ENCODE results near the gene ATXN1. TPM values are rescaled to one million over a fixed set of nuclear protein-coding genes. Genes with fewer than 3 reads are reported as not detected.

The ATXN1 gene
- total and polyA plus RNA-seq, 2 of the 8 experiments (the other 6 are each of a cell fraction or from before 2014, with no cell fraction given): 1.6 to 4.0 TPM

DNA sequence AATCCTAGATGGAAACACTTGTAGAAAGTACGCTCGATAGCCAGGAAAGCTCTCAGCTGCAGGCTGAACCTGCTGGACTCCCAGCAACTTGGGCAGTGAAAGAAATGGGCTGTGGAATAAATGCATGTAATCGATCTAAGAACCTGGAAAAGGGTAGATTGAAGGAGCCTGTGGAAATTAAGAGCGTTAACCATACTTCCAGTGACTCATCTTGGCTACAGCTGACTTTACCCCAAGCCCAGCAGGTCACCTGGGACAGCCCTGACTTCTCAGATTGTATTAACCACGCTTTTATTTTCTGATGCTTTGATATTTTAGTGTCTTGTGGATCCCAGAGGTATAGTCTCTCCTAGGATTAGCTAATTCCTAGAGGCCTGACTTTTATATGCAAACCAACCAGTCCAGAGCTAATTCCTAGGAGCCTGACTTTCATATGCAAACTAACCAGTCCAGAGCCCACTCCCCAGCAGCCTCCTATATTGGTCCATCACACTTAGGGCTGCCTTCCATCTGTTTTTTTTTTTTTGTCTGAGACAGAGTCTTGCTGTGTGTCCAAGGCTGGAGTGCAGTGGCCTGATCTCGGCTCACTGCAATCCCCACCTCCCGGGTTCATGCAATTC, 436.5 kb downstream of the ATXN1 start:
- Histone ChIP-seq H2BK12ac (ENCODE audit: low read depth, low read length) (no peak overlapping the region), H2AFZ (ENCODE audit: low read length) (no peak overlapping the region), H3K23ac (ENCODE audit: insufficient read length) (no peak overlapping the region), H3K79me2 (ENCODE audit: control insufficient read depth in 1 of 2, insufficient read depth in 2 of 2, low read length in 2 of 2) (no peaks in the 10 kb centered on the region), H3K9me3 (ENCODE audit: insufficient read depth in 2 of 2, low read depth in 1 of 2, low read length in 1 of 2) (no peaks in the 10 kb centered on the region; a peak in 1 of 4 replicates), H3K4me3 (ENCODE audit: extremely low read depth in 1 of 4, insufficient read depth in 2 of 4, low read depth in 3 of 4, low read length in 4 of 4) (no peak overlapping the region), H2BK20ac (ENCODE audit: low read length) (no peak overlapping the region), H3K4ac (replicated peaks; ENCODE audit: insufficient read length, low read depth, low read length) (no peak overlapping the region), H3K14ac (ENCODE audit: insufficient read length) (no peak overlapping the region), H2BK5ac (ENCODE audit: low read depth, low read length) (no peak overlapping the region), H3K23me2 (ENCODE audit: low read depth, low read length) (no peaks in the 10 kb centered on the region), H2BK15ac (ENCODE audit: low read length) (no peak overlapping the region), H3K4me1 (replicated peaks in 1 of 4; ENCODE audit: control insufficient read depth in 3 of 4, insufficient read depth in 4 of 4, low read length in 3 of 4) (peaks cover 6 to 14% (median 10%) of the 10 kb centered on the region in 4 experiments), H4K91ac (replicated peaks; ENCODE audit: insufficient read length, low read length) (no peak overlapping the region), H3K27me3 (replicated peaks in 1 of 4; ENCODE audit: control insufficient read depth in 3 of 4, extremely low read depth in 1 of 4, insufficient read depth in 3 of 4, low read length in 3 of 4) (no peaks in the 10 kb centered on the region), H3K27ac (ENCODE audit: low read depth, low read length) (no peak overlapping the region), H3K4me2 (ENCODE audit: insufficient read depth in 1 of 2, low read depth in 2 of 2, low read length in 2 of 2) (peak overlapping the region in 1 of 2 experiments; percentile 43; a peak in 1 of 4 replicates), H4K20me1 (replicated peaks in 1 of 2; ENCODE audit: control insufficient read depth in 1 of 2, insufficient read depth in 2 of 2, low read length in 2 of 2) (peaks cover 0 to 2% of the 10 kb centered on the region in 2 experiments), H4K8ac (ENCODE audit: extremely low read depth, insufficient read depth, low read length) (no peak overlapping the region), H3K79me1 (ENCODE audit: low read depth, low read length) (no peaks in the 10 kb centered on the region; the same call in 1 of the 2 replicates), H3K18ac (ENCODE audit: extremely low read depth, low read length) (no peak overlapping the region; the same call in 1 of the 2 replicates), H4K5ac (ENCODE audit: insufficient read length, low read depth, low read length) (no peak overlapping the region), H2BK120ac (replicated peaks; ENCODE audit: low read depth, low read length) (no peak overlapping the region), H3K36me3 (ENCODE audit: control insufficient read depth in 2 of 4, insufficient read depth in 4 of 4, low read length in 3 of 4) (no peaks in the 10 kb centered on the region), H3K56ac (replicated peaks; ENCODE audit: insufficient read length, low read depth, low read length) (no peak overlapping the region), H3K9ac (replicated peaks in 1 of 4; ENCODE audit: extremely low read depth in 1 of 4, low read depth in 3 of 4, low read length in 3 of 4) (peak overlapping the region in 1 of 4 experiments; percentile 38; a peak in 1 of 7 replicates), H2AK5ac (ENCODE audit: low read depth, low read length) (no peak overlapping the region)
- TF ChIP-seq SUZ12 (IDR thresholded peaks at IDR 0.05; ENCODE audit: low read length) (no peak), KDM5A (IDR thresholded peaks at IDR 0.05; ENCODE audit: low read length) (no peak), TAF7 (optimal IDR thresholded peaks at IDR 0.05; ENCODE audit: borderline replicate concordance, low read depth, low read length) (no peak), JUND (IDR thresholded peaks at IDR 0.05; ENCODE audit: low read length) (no peak), POU5F1 (IDR thresholded peaks at IDR 0.05; ENCODE audit: low read depth, low read length) (no peak), ATF2 (IDR thresholded peaks at IDR 0.05; ENCODE audit: low read length) (no peak)
- FAIRE-seq: no peak
- no peak for DNase-seq (ENCODE audit: low read depth in 1 of 2, low spot score in 2 of 2)
- CTCF ChIA-PET (ENCODE audit: partially characterized antibody): interaction anchor here (0.7 to 1.9 kb wide), 7 partner anchors 9 to 47 kb away, joined by 3 to 5 read pairs (median 3); no protein-coding TSS in a partner anchor
- POLR2A ChIA-PET (ENCODE audit: partially characterized antibody): interaction anchor here (1.0 kb wide), 1 partner anchor 58 kb away, joined by 3 read pairs; no protein-coding TSS in a partner anchor
- 76% methylated on average over 7 of the region's 7 CpGs; no CpG with 5 or more reads in 1 of the 2 experiments for WGBS, 2 experiments (ENCODE audit: extremely low coverage in 1 of 2, insufficient coverage in 1 of 2, insufficient read length in 1 of 2, insufficient replicate concordance in 2 of 2, low coverage in 1 of 2, low lambda C conversion rate in 2 of 2, missing lambda C conversion rate in 1 of 2)
